Measurements from ENCODE around the gene ASB2. TPM values are rescaled to one million over a fixed set of nuclear protein-coding genes. Genes with fewer than 3 reads are reported as not detected.

The ASB2 gene
- total RNA-seq, 1 experiment from 2014 or later, result not detected

- no peaks in the 10 kb centered on the region for H3K9me3 ChIP-seq (ENCODE audit: control insufficient read depth in 1 of 2, insufficient read depth in 1 of 2, low read depth in 1 of 2, low read length in 2 of 2)
- no TSS peak for BruUV-seq (replicated peaks)
- DNase-seq (ENCODE audit: low read depth, low spot score) (no peak), ATAC-seq (no peak)
- no peaks in the 10 kb centered on the region for H3K9me2 ChIP-seq (ENCODE audit: insufficient read depth)
- no peak overlapping the region for H2AFZ ChIP-seq (ENCODE audit: low read depth, low read length, poor library complexity, severe bottlenecking)
- ChIA-PET RAD21 (ENCODE audit: low non-redundant PET in 1 of 2, low total read pairs in 2 of 2, uncharacterized antibody in 2 of 2, unreplicated experiment in 2 of 2) (no interaction called here), CTCF (interaction anchor here (1.4 kb wide), 1 partner anchor 9 kb away, joined by 8 read pairs; no protein-coding TSS in a partner anchor), POLR2A (no interaction called here)
- H3K79me2 ChIP-seq (ENCODE audit: insufficient read depth, low read length), result no peaks in the 10 kb centered on the region
- no peaks in the 10 kb centered on the region for H3K4me1 ChIP-seq (ENCODE audit: control insufficient read depth in 1 of 2, insufficient read depth in 2 of 2, low read length in 2 of 2)
- H4K20me1 ChIP-seq (ENCODE audit: insufficient read depth), result no peaks in the 10 kb centered on the region
- intact Hi-C loops (cut with micrococcal nuclease), result no loop called here
- no peak overlapping the region for H3K9ac ChIP-seq (ENCODE audit: low read length)
- TF ChIP-seq, protein P1, sequence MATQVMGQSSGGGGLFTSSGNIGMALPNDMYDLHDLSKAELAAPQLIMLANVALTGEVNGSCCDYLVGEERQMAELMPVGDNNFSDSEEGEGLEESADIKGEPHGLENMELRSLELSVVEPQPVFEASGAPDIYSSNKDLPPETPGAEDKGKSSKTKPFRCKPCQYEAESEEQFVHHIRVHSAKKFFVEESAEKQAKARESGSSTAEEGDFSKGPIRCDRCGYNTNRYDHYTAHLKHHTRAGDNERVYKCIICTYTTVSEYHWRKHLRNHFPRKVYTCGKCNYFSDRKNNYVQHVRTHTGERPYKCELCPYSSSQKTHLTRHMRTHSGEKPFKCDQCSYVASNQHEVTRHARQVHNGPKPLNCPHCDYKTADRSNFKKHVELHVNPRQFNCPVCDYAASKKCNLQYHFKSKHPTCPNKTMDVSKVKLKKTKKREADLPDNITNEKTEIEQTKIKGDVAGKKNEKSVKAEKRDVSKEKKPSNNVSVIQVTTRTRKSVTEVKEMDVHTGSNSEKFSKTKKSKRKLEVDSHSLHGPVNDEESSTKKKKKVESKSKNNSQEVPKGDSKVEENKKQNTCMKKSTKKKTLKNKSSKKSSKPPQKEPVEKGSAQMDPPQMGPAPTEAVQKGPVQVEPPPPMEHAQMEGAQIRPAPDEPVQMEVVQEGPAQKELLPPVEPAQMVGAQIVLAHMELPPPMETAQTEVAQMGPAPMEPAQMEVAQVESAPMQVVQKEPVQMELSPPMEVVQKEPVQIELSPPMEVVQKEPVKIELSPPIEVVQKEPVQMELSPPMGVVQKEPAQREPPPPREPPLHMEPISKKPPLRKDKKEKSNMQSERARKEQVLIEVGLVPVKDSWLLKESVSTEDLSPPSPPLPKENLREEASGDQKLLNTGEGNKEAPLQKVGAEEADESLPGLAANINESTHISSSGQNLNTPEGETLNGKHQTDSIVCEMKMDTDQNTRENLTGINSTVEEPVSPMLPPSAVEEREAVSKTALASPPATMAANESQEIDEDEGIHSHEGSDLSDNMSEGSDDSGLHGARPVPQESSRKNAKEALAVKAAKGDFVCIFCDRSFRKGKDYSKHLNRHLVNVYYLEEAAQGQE (IDR thresholded peaks at IDR 0.05; ENCODE audit: low read depth), result no peak
- TF ChIP-seq, protein P2, sequence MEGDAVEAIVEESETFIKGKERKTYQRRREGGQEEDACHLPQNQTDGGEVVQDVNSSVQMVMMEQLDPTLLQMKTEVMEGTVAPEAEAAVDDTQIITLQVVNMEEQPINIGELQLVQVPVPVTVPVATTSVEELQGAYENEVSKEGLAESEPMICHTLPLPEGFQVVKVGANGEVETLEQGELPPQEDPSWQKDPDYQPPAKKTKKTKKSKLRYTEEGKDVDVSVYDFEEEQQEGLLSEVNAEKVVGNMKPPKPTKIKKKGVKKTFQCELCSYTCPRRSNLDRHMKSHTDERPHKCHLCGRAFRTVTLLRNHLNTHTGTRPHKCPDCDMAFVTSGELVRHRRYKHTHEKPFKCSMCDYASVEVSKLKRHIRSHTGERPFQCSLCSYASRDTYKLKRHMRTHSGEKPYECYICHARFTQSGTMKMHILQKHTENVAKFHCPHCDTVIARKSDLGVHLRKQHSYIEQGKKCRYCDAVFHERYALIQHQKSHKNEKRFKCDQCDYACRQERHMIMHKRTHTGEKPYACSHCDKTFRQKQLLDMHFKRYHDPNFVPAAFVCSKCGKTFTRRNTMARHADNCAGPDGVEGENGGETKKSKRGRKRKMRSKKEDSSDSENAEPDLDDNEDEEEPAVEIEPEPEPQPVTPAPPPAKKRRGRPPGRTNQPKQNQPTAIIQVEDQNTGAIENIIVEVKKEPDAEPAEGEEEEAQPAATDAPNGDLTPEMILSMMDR (IDR thresholded peaks at IDR 0.05 in 2 of 3, conservative IDR thresholded peaks at IDR 0.05 in 1 of 3; ENCODE audit: borderline replicate concordance in 1 of 3, insufficient read depth in 1 of 3, low read depth in 2 of 3, low read length in 2 of 3), result no peak
- TF ChIP-seq SP1 (IDR thresholded peaks at IDR 0.05; ENCODE audit: low read depth) (no peak), YY1 (IDR thresholded peaks at IDR 0.05; ENCODE audit: extremely low read depth, insufficient replicate concordance, low read depth, low read length) (no peak), SIN3A (IDR thresholded peaks at IDR 0.05; ENCODE audit: low read depth) (no peak), EZH2 (IDR thresholded peaks at IDR 0.05) (no peak), POLR2A (IDR thresholded peaks at IDR 0.05; ENCODE audit: borderline replicate concordance, extremely low read depth, insufficient read depth, insufficient read length) (no peak), EZH2phosphoT487 (IDR thresholded peaks at IDR 0.05; ENCODE audit: borderline replicate concordance) (no peak), CEBPB (IDR thresholded peaks at IDR 0.05; ENCODE audit: low read depth) (no peak), EGR1 (IDR thresholded peaks at IDR 0.05; ENCODE audit: low read depth) (no peak), RAD21 (IDR thresholded peaks at IDR 0.05; ENCODE audit: low read depth) (no peak), FOSL1 (IDR thresholded peaks at IDR 0.05; ENCODE audit: low read depth) (no peak), CBX3 (IDR thresholded peaks at IDR 0.05; ENCODE audit: low read depth) (no peak), ELF1 (IDR thresholded peaks at IDR 0.05; ENCODE audit: borderline replicate concordance, low read depth) (no peak)
- TF ChIP-seq, protein P3, sequence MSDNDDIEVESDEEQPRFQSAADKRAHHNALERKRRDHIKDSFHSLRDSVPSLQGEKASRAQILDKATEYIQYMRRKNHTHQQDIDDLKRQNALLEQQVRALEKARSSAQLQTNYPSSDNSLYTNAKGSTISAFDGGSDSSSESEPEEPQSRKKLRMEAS (IDR thresholded peaks at IDR 0.05), result no peak
- TF ChIP-seq, protein P4, sequence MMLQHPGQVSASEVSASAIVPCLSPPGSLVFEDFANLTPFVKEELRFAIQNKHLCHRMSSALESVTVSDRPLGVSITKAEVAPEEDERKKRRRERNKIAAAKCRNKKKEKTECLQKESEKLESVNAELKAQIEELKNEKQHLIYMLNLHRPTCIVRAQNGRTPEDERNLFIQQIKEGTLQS (IDR thresholded peaks at IDR 0.05), result no peak
- H3K27ac ChIP-seq (ENCODE audit: low read depth, low read length), result no peak overlapping the region
- no peak overlapping the region for H3K4me3 ChIP-seq (replicated peaks in 1 of 2; ENCODE audit: low read depth in 1 of 2, low read length in 2 of 2)
- H3K27me3 ChIP-seq (ENCODE audit: insufficient read depth, low read length), result no peaks in the 10 kb centered on the region
- no peak overlapping the region for H3K4me2 ChIP-seq (ENCODE audit: low read length)
- H3K36me3 ChIP-seq (ENCODE audit: control insufficient read depth in 1 of 2, insufficient read depth in 2 of 2, low read length in 2 of 2), result no peaks in the 10 kb centered on the region
These were observed 45.9 kb downstream of the ASB2 start for GRCh38 chr14:93930296-93930988.

All from HCT116 (cell line).